ENCODE measurements around the gene JSRP1. TPM values are rescaled to one million over a fixed set of nuclear protein-coding genes. Genes with fewer than 3 reads are reported as not detected.
A peak's percentile ranks its signal among the peaks of the same experiment; 100 is the strongest.

JSRP1 gene
- total and polyA plus RNA-seq, 2 of the 8 experiments (the other 6 are each of a cell fraction or from before 2014, with no cell fraction given): 0.24 to 0.56 TPM

- ChIA-PET POLR2A (ENCODE audit: partially characterized antibody) (interaction anchor here (1.0 to 10.3 kb wide), 6 partner anchors 11 to 75 kb away, joined by 3 to 206 read pairs (median 28); partner anchors contain the start of genes AMH and JSRP1), CTCF (ENCODE audit: partially characterized antibody) (interaction anchor here (0.5 to 4.1 kb wide), 7 partner anchors 11 to 1715 kb away, joined by 3 to 35 read pairs (median 4); no protein-coding TSS in a partner anchor)
- H3K4me3 ChIP-seq (ENCODE audit: extremely low read depth in 1 of 4, insufficient read depth in 2 of 4, low read depth in 3 of 4, low read length in 4 of 4): no peak overlapping the region
- peaks cover 25% of the 10 kb centered on the region for H3K79me1 ChIP-seq (ENCODE audit: low read depth, low read length)
- H4K20me1 ChIP-seq (replicated peaks in 1 of 2; ENCODE audit: control insufficient read depth in 1 of 2, insufficient read depth in 2 of 2, low read length in 2 of 2): peaks cover 42 to 59% of the 10 kb centered on the region in 2 experiments
- peak overlapping the region; percentile 6 for H4K91ac ChIP-seq (replicated peaks; ENCODE audit: insufficient read length, low read length)
- H3K4me1 ChIP-seq (replicated peaks in 1 of 4; ENCODE audit: control insufficient read depth in 3 of 4, insufficient read depth in 4 of 4, low read length in 3 of 4): peaks cover 0 to 21% (median 14%) of the 10 kb centered on the region in 4 experiments; a peak in 6 of 7 replicates
- H2BK12ac ChIP-seq (ENCODE audit: low read depth, low read length): 0 out of 2 replicates have a peak overlapping the region, but pooled peaks have one; percentile 17
- no peak overlapping the region; the same call in 1 of the 2 replicates for H3K18ac ChIP-seq (ENCODE audit: extremely low read depth, low read length)
- H3K36me3 ChIP-seq (ENCODE audit: control insufficient read depth in 2 of 4, insufficient read depth in 4 of 4, low read length in 3 of 4): peaks cover 22 to 35% (median 31%) of the 10 kb centered on the region in 4 experiments
- H3K23me2 ChIP-seq (ENCODE audit: low read depth, low read length): peaks cover 5% of the 10 kb centered on the region; the same call in 1 of the 2 replicates
- no peak overlapping the region; the same call in 1 of the 2 replicates for H2AK5ac ChIP-seq (ENCODE audit: low read depth, low read length)
- 95% methylated on average over 35 of the region's 41 CpGs; no CpG with 5 or more reads in 1 of the 2 experiments for WGBS, 2 experiments (ENCODE audit: extremely low coverage in 1 of 2, insufficient coverage in 1 of 2, insufficient read length in 1 of 2, insufficient replicate concordance in 2 of 2, low coverage in 1 of 2, low lambda C conversion rate in 2 of 2, missing lambda C conversion rate in 1 of 2)
- peak overlapping the region; percentile 60 for H2BK5ac ChIP-seq (ENCODE audit: low read depth, low read length)
- no peaks in the 10 kb centered on the region for H3K27me3 ChIP-seq (replicated peaks in 1 of 4; ENCODE audit: control insufficient read depth in 3 of 4, extremely low read depth in 1 of 4, insufficient read depth in 3 of 4, low read length in 3 of 4)
- no peak overlapping the region for H3K56ac ChIP-seq (replicated peaks; ENCODE audit: insufficient read length, low read depth, low read length)
- H2AFZ ChIP-seq (ENCODE audit: low read length): no peak overlapping the region
- no peak overlapping the region for H3K23ac ChIP-seq (ENCODE audit: insufficient read length)
- H2BK15ac ChIP-seq (ENCODE audit: low read length): no peak overlapping the region
- no peak overlapping the region for H4K5ac ChIP-seq (ENCODE audit: insufficient read length, low read depth, low read length)
- peak overlapping the region in 1 of 4 experiments; percentile 31; a peak in 1 of 7 replicates for H3K9ac ChIP-seq (replicated peaks in 1 of 4; ENCODE audit: extremely low read depth in 1 of 4, low read depth in 3 of 4, low read length in 3 of 4)
- H3K14ac ChIP-seq (ENCODE audit: insufficient read length): no peak overlapping the region
- no peak overlapping the region for H3K4ac ChIP-seq (replicated peaks; ENCODE audit: insufficient read length, low read depth, low read length)
- peaks cover 44 to 72% of the 10 kb centered on the region in 2 experiments for H3K79me2 ChIP-seq (ENCODE audit: control insufficient read depth in 1 of 2, insufficient read depth in 2 of 2, low read length in 2 of 2)
- H2BK120ac ChIP-seq (replicated peaks; ENCODE audit: low read depth, low read length): no peak overlapping the region
- peak overlapping the region; percentile 7 to 93; a peak in 2 of 4 replicates for H3K4me2 ChIP-seq (ENCODE audit: insufficient read depth in 1 of 2, low read depth in 2 of 2, low read length in 2 of 2)
- peak overlapping the region; percentile 72; the same call in 1 of the 2 replicates for H2BK20ac ChIP-seq (ENCODE audit: low read length)
- no peak overlapping the region for H4K8ac ChIP-seq (ENCODE audit: extremely low read depth, insufficient read depth, low read length)
- TF ChIP-seq POLR2AphosphoS5 (IDR thresholded peaks at IDR 0.05; ENCODE audit: low read depth, low read length) (peak; percentile 32; the same call in 1 of the 2 replicates), RBBP5 (IDR thresholded peaks at IDR 0.05; ENCODE audit: borderline replicate concordance, low read depth, low read length) (no peak)
- H3K27ac ChIP-seq (ENCODE audit: low read depth, low read length): no peak overlapping the region
- no peaks in the 10 kb centered on the region for H3K9me3 ChIP-seq (ENCODE audit: insufficient read depth in 2 of 2, low read depth in 1 of 2, low read length in 1 of 2)
- FAIRE-seq (no peak), DNase-seq (ENCODE audit: low read depth in 1 of 2, low spot score in 2 of 2) (no peak)
Measured at GRCh38 chr19:2240881-2241760, 15.1 kb downstream of the JSRP1 start.
